Lung (tissue), 12 donors: ENCODE data around the gene RANGAP1. TPM values are rescaled to one million over a fixed set of nuclear protein-coding genes. Genes with fewer than 3 reads are reported as not detected.

Source experiments
- ATAC-seq: fragments of 200-7000 bp; cut with Tn5 transposase; one replicate; pipeline ENCODE4 v1.9.1; 2020; ENCODE audit warnings: moderate number of reproducible peaks; ENCODE audit not compliant: insufficient read depth, low FRiP score
- DNase-seq, 3 donors: peaks; one replicate each; pipeline ENCODE4 v3.0.0-alpha.2; 2013 to 2017
- H3K27ac ChIP-seq, 2 donors: one replicate each; pipeline ENCODE4 v1.5.1; 2013; ENCODE audit warnings: mild to moderate bottlenecking in 2 of 2, moderate library complexity in 2 of 2, control low read depth in 1 of 2, inconsistent platforms in 1 of 2, low read depth in 1 of 2, low read length in 1 of 2
- H3K27me3 ChIP-seq, 3 donors: one replicate each; pipeline ENCODE4 v1.5.1; 2013; ENCODE audit warnings: low read length in 2 of 3; ENCODE audit not compliant: control insufficient read depth in 3 of 3, insufficient read depth in 3 of 3
- H3K36me3 ChIP-seq, 4 donors: one replicate each; pipeline ENCODE4 v1.5.1; 2013; ENCODE audit warnings: low read length in 4 of 4, mild to moderate bottlenecking in 1 of 4, moderate library complexity in 1 of 4; ENCODE audit not compliant: control insufficient read depth in 4 of 4, insufficient read depth in 4 of 4
- H3K4me1 ChIP-seq, 5 donors: one replicate each; pipeline ENCODE4 v1.5.1; 2013; ENCODE audit warnings: low read length in 5 of 5, mild to moderate bottlenecking in 2 of 5, moderate library complexity in 1 of 5; ENCODE audit not compliant: control insufficient read depth in 5 of 5, insufficient read depth in 5 of 5
- H3K4me3 ChIP-seq: one replicate; pipeline ENCODE4 v1.5.1; 2013; ENCODE audit warnings: mild to moderate bottlenecking, control low read depth, moderate library complexity
- H3K9ac ChIP-seq, 2 donors: one replicate each; pipeline ENCODE4 v1.5.1; 2013; ENCODE audit warnings: low read length in 2 of 2, control low read depth in 1 of 2; ENCODE audit not compliant: insufficient read depth in 1 of 2
- H3K9me3 ChIP-seq, 4 donors: one replicate each; pipeline ENCODE4 v1.5.1; 2013; ENCODE audit warnings: low read length in 3 of 4, mild to moderate bottlenecking in 1 of 4, moderate library complexity in 1 of 4; ENCODE audit not compliant: control insufficient read depth in 4 of 4, insufficient read depth in 3 of 4
- CTCF ChIP-seq: IDR thresholded peaks from 2 replicates; pipeline ENCODE4 v1.5.1; 2012; ENCODE audit warnings: mild to moderate bottlenecking; ENCODE audit errors: control extremely low read depth, extremely low read depth
- WGBS, 2 donors: extraction: QIAGEN DNeasy Blood & Tissue Kit; methylation state at CpG; one replicate each; pipeline ENCODE4 v1.1.7; 2013; 5-methylcytosine and 5-hydroxymethylcytosine counted together
- polyA plus RNA-seq, 2 donors: library from polyadenylated mRNA; stranded (reverse); fragments of 200-250 nt; gene quantifications; one replicate each; pipeline ENCODE4 v1.2.1, GENCODE V29; 2013
- total RNA-seq, 2 donors: library from RNA; depleted of rRNA in 1 of 2; stranded (reverse); fragments of >200 nt in 1 of 2; gene quantifications; one replicate each; pipeline ENCODE4 v1.2.1, GENCODE V29; 2014 to 2021
- donor health status: control.
- donor health status: control.
- donor health status: Bipolar disorder and iron deficiency.
- donor health status: healthy.
- donor health status: DM: yes; HTN: yes; CAD: no.

Gene RANGAP1
- total and polyA plus RNA-seq, 4 donors: 21.7 to 49.3 (median 41.2) TPM

- H3K9me3 ChIP-seq: no peaks in the 10 kb centered on the region
- no peak for DNase-seq
- no peak for ATAC-seq
- H3K27me3 ChIP-seq: no peaks in the 10 kb centered on the region
- H3K4me3 ChIP-seq: no peak overlapping the region
- no peak for TF ChIP-seq CTCF
- H3K36me3 ChIP-seq: peaks cover 0 to 15% (median 3%) of the 10 kb centered on the region in 4 donors
- H3K27ac ChIP-seq: peak overlapping the region; percentile 12 to 13
- no peak overlapping the region for H3K9ac ChIP-seq
- H3K4me1 ChIP-seq: peaks cover 0 to 9% (median 0%) of the 10 kb centered on the region in 5 donors
- 41 to 52% methylated on average over 7 of the region's 7 CpGs for WGBS, 2 donors
Observed at GRCh38 chr22:41308544-41308947, 22.6 kb upstream of the RANGAP1 start.

DNA sequence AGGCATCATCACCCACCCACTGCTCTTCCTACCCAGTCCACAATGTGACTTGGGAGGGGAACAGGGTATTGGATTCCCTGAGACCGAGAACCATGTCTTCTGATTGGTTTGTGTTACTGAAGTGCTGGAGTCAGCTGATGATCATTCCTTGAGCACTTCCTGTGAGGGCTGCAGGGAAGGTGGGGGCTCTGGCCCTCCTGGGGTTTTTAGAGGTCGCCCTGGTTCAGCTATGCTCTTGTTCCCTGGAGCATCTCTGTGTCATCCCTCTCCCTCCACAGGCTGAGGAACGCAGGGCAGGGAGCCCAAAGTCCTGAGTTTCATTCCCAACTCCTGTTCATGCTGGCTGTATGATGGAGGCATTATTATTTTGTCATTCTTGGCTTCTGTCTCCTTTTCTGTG, 22.1 kb upstream of the RANGAP1 start:
- peaks cover 0 to 10% (median 4%) of the 10 kb centered on the region in 5 donors for H3K4me1 ChIP-seq
- no peaks in the 10 kb centered on the region for H3K27me3 ChIP-seq
- no peak for ATAC-seq
- H3K9me3 ChIP-seq: no peaks in the 10 kb centered on the region
- H3K27ac ChIP-seq: peak overlapping the region; percentile 12 to 13
- H3K9ac ChIP-seq: no peak overlapping the region
- peaks cover 0 to 15% (median 3%) of the 10 kb centered on the region in 4 donors for H3K36me3 ChIP-seq
- no peak for TF ChIP-seq CTCF
- DNase-seq: no peak
- H3K4me3 ChIP-seq: no peak overlapping the region
- WGBS, 2 donors: 70 to 79% methylated on average over 3 of the region's 3 CpGs

GRCh38 chr22:41305646-41306045, 19.7 kb upstream of the RANGAP1 start:
- ATAC-seq: no peak
- no peaks in the 10 kb centered on the region for H3K27me3 ChIP-seq
- no peak for DNase-seq
- TF ChIP-seq CTCF: no peak
- H3K4me1 ChIP-seq: peaks cover 4 to 14% (median 8%) of the 10 kb centered on the region in 5 donors
- no peak overlapping the region for H3K9ac ChIP-seq
- peak overlapping the region in 1 of 2 donors; percentile 51 for H3K27ac ChIP-seq
- H3K36me3 ChIP-seq: peaks cover 0 to 15% (median 3%) of the 10 kb centered on the region in 4 donors
- no peak overlapping the region for H3K4me3 ChIP-seq
- no peaks in the 10 kb centered on the region for H3K9me3 ChIP-seq
- 78 to 80% methylated on average over 4 of the region's 4 CpGs for WGBS, 2 donors

GRCh38 chr22:41302811-41303210, 16.8 kb upstream of the RANGAP1 start:
- 8 to 11% methylated on average over 5 of the region's 5 CpGs for WGBS, 2 donors
- no peak for ATAC-seq
- no peak for TF ChIP-seq CTCF
- peak overlapping the region; percentile 89 to 91 for H3K27ac ChIP-seq
- H3K4me3 ChIP-seq: peak overlapping the region; percentile 87
- H3K36me3 ChIP-seq: peaks cover 0 to 9% (median under 1%) of the 10 kb centered on the region in 4 donors
- no peak for DNase-seq
- H3K9ac ChIP-seq: peak overlapping the region; percentile 81 to 85
- no peaks in the 10 kb centered on the region for H3K9me3 ChIP-seq
- no peaks in the 10 kb centered on the region for H3K27me3 ChIP-seq
- H3K4me1 ChIP-seq: peaks cover 4 to 15% (median 8%) of the 10 kb centered on the region in 5 donors
